HCT116 (cell line): Measurements from ENCODE around the gene IRF2BP1. TPM values are rescaled to one million over a fixed set of nuclear protein-coding genes. Genes with fewer than 3 reads are reported as not detected.

Experiments used
- ATAC-seq: fragments of 200-7000 bp; cut with Tn5 transposase; 2 replicates; pipeline ENCODE4 v1.9.1; 2020; ENCODE audit warnings: mild to moderate bottlenecking, moderate library complexity
- BruUV-seq: library from RNA; stranded (reverse); fragments of 400-500 nt; replicated peaks from 2 replicates; lab custom pipeline; 2021; lab: Mats Ljungman, UMichigan
- CTCF ChIA-PET: fragments of 300-600 bp; sonication (Branson Sonifier 250); formaldehyde crosslinking; loops from one replicate; lab custom pipeline; 2021; ENCODE audit warnings: antibody characterized with exemption; lab: Charles Lee
- POLR2A ChIA-PET: fragments of 300-600, 350-600 bp; sonication (Branson Sonifier 250); formaldehyde crosslinking; loops from one replicate; lab custom pipeline; 2021; ENCODE audit warnings: antibody characterized with exemption; lab: Charles Lee
- RAD21 ChIA-PET, 2 experiments: fragments of 300-600 bp; sonication (Branson Sonifier 250); formaldehyde crosslinking; loops; one replicate each; lab custom pipeline; 2023; ENCODE audit warnings: low total read pairs in 2 of 2; ENCODE audit not compliant: uncharacterized antibody in 2 of 2, unreplicated experiment in 2 of 2, low non-redundant PET in 1 of 2; lab: Charles Lee
- DNase-seq: peaks from one replicate; pipeline ENCODE4 v3.0.0-alpha.2; 2010; ENCODE audit warnings: low read depth, low spot score
- H2AFZ ChIP-seq: fragments of 200-600 bp; shearing (Covaris generic), sonication (generic); 2 replicates; pipeline ENCODE4 v1.6.1; 2017; ENCODE audit warnings: low read depth, mixed run types, mixed read lengths, antibody characterized with exemption, low read length; ENCODE audit not compliant: poor library complexity, severe bottlenecking
- H3K27ac ChIP-seq: 2 replicates; pipeline ENCODE4 v1.5.1; 2012; ENCODE audit warnings: low read depth, low read length
- H3K27me3 ChIP-seq: fragments of 200-600 bp; sonication (generic); 2 replicates; pipeline ENCODE4 v1.6.1; 2016; ENCODE audit warnings: mixed run types, low read length, mixed read lengths; ENCODE audit not compliant: insufficient read depth
- H3K36me3 ChIP-seq, 2 experiments: fragments of 200-500 bp in 1 of 2; fragments of 200-600 bp in 1 of 2; sonication (Bioruptor generic) in 1 of 2; sonication (generic) in 1 of 2; 2 replicates each; pipeline versions ENCODE4 v1.5.1 to v1.6.1; 2014 to 2016; ENCODE audit warnings: low read length in 2 of 2, inconsistent platforms in 1 of 2, mixed read lengths in 1 of 2, mixed run types in 1 of 2; ENCODE audit not compliant: insufficient read depth in 2 of 2, control insufficient read depth in 1 of 2
- H3K4me1 ChIP-seq, 2 experiments: fragments of 200-600 bp in 1 of 2; sonication (generic) in 1 of 2; 2 replicates each; pipeline versions ENCODE4 v1.5.1 to v1.6.1; 2012 to 2017; ENCODE audit warnings: low read length in 2 of 2, inconsistent platforms in 1 of 2, mild to moderate bottlenecking in 1 of 2, mixed read lengths in 1 of 2, mixed run types in 1 of 2, moderate library complexity in 1 of 2; ENCODE audit not compliant: insufficient read depth in 2 of 2, control insufficient read depth in 1 of 2
- H3K4me2 ChIP-seq: fragments of 200-600 bp; sonication (generic); 2 replicates; pipeline ENCODE4 v1.6.1; 2017; ENCODE audit warnings: mixed run types, low read length, mixed read lengths
- H3K4me3 ChIP-seq, 2 experiments: fragments of 200-600 bp in 1 of 2; sonication (generic) in 1 of 2; replicated peaks in 1 of 2; 2 replicates each; pipeline ENCODE4 v1.5.1; 2011 to 2016; ENCODE audit warnings: low read length in 2 of 2, control low read depth in 1 of 2, low read depth in 1 of 2, mild to moderate bottlenecking in 1 of 2, mixed read lengths in 1 of 2, mixed run types in 1 of 2
- H3K79me2 ChIP-seq: fragments of 200-600 bp; sonication (generic); 2 replicates; pipeline ENCODE4 v1.6.1; 2017; ENCODE audit warnings: mild to moderate bottlenecking, mixed run types, low read length, moderate library complexity, mixed read lengths; ENCODE audit not compliant: insufficient read depth
- H3K9ac ChIP-seq: fragments of 200-600 bp; sonication (generic); 2 replicates; pipeline ENCODE4 v1.6.1; 2016; ENCODE audit warnings: low read length, mixed read lengths
- H3K9me2 ChIP-seq: fragments of 200-600 bp; sonication (generic), shearing (Covaris generic); 2 replicates; pipeline ENCODE4 v1.6.1; 2017; ENCODE audit warnings: mixed run types, mild to moderate bottlenecking, moderate library complexity; ENCODE audit not compliant: insufficient read depth
- H3K9me3 ChIP-seq, 2 experiments: fragments of 200-500 bp in 1 of 2; fragments of 200-600 bp in 1 of 2; sonication (Bioruptor generic) in 1 of 2; sonication (generic) in 1 of 2; 2 replicates each; pipeline ENCODE4 v1.6.1; 2014 to 2017; ENCODE audit warnings: low read length in 2 of 2, mixed read lengths in 2 of 2, inconsistent platforms in 1 of 2, low read depth in 1 of 2, mild to moderate bottlenecking in 1 of 2, mixed run types in 1 of 2, moderate library complexity in 1 of 2; ENCODE audit not compliant: control insufficient read depth in 1 of 2, insufficient read depth in 1 of 2
- H4K20me1 ChIP-seq: fragments of 200-600 bp; sonication (generic), shearing (Covaris generic); 2 replicates; pipeline ENCODE4 v1.6.1; 2017; ENCODE audit warnings: mixed run types, mild to moderate bottlenecking, moderate library complexity; ENCODE audit not compliant: insufficient read depth
- CBX3 ChIP-seq: IDR thresholded peaks from 2 replicates; pipeline ENCODE4 v1.6.1; 2012; ENCODE audit warnings: low read depth
- CEBPB ChIP-seq: IDR thresholded peaks from 2 replicates; pipeline ENCODE4 v1.6.1; 2012; ENCODE audit warnings: low read depth
- EGR1 ChIP-seq: IDR thresholded peaks from 2 replicates; pipeline ENCODE4 v1.6.1; 2012; ENCODE audit warnings: low read depth
- ELF1 ChIP-seq: IDR thresholded peaks from 2 replicates; pipeline ENCODE4 v1.6.1; 2012; ENCODE audit warnings: low read depth, borderline replicate concordance
- EZH2 ChIP-seq: fragments of 200-600 bp; sonication (generic); IDR thresholded peaks from 2 replicates; pipeline ENCODE4 v1.6.1; 2017; ENCODE audit warnings: antibody characterized with exemption, mixed run types
- EZH2phosphoT487 ChIP-seq: fragments of 200-600 bp; IDR thresholded peaks from 2 replicates; pipeline ENCODE4 v1.6.1; 2018; ENCODE audit warnings: antibody characterized with exemption, borderline replicate concordance
- FOSL1 ChIP-seq: IDR thresholded peaks from 2 replicates; pipeline ENCODE4 v1.6.1; 2012; ENCODE audit warnings: low read depth
- POLR2A ChIP-seq: IDR thresholded peaks from 2 replicates; pipeline ENCODE4 v1.7.0; 2011; ENCODE audit warnings: borderline replicate concordance; ENCODE audit not compliant: insufficient read depth, insufficient read length; ENCODE audit errors: extremely low read depth
- POLR2AphosphoS5 ChIP-seq: IDR thresholded peaks from 2 replicates; pipeline ENCODE4 v1.6.1; 2011; ENCODE audit warnings: mild to moderate bottlenecking, low read depth, low read length, moderate library complexity
- SIN3A ChIP-seq: IDR thresholded peaks from 2 replicates; pipeline ENCODE4 v1.6.1; 2012; ENCODE audit warnings: low read depth
- TCF7L2 ChIP-seq: IDR thresholded peaks from 2 replicates; pipeline ENCODE4 v1.7.0; 2011; ENCODE audit warnings: borderline replicate concordance, inconsistent platforms; ENCODE audit not compliant: insufficient read depth, insufficient read length; ENCODE audit errors: extremely low read depth
- YY1 ChIP-seq: IDR thresholded peaks from 2 replicates; pipeline ENCODE4 v1.6.1; 2011; ENCODE audit warnings: low read length, low read depth, moderate library complexity, mild to moderate bottlenecking; ENCODE audit not compliant: insufficient replicate concordance; ENCODE audit errors: extremely low read depth
- ZFX ChIP-seq: fragments of 450-650 bp; IDR thresholded peaks from 2 replicates; pipeline ENCODE4 v1.6.1; 2017
- intact Hi-C: fragments of 100-400 bp; cut with micrococcal nuclease; formaldehyde crosslinking; loops from 2 replicates; pipeline ENCODE4 v1.10.0; 2022
- total RNA-seq: library from RNA; stranded (reverse); gene quantifications from one replicate; pipeline ENCODE4 v1.2.1, GENCODE V29; 2021; ENCODE audit not compliant: unreplicated experiment
- TF ChIP-seq, protein P1 (sequence below): IDR thresholded peaks from 2 replicates; pipeline ENCODE4 v1.6.1; 2012; ENCODE audit warnings: low read depth

IRF2BP1 gene
- total RNA-seq, 1 experiment from 2014 or later, result 33.9 TPM

DNA sequence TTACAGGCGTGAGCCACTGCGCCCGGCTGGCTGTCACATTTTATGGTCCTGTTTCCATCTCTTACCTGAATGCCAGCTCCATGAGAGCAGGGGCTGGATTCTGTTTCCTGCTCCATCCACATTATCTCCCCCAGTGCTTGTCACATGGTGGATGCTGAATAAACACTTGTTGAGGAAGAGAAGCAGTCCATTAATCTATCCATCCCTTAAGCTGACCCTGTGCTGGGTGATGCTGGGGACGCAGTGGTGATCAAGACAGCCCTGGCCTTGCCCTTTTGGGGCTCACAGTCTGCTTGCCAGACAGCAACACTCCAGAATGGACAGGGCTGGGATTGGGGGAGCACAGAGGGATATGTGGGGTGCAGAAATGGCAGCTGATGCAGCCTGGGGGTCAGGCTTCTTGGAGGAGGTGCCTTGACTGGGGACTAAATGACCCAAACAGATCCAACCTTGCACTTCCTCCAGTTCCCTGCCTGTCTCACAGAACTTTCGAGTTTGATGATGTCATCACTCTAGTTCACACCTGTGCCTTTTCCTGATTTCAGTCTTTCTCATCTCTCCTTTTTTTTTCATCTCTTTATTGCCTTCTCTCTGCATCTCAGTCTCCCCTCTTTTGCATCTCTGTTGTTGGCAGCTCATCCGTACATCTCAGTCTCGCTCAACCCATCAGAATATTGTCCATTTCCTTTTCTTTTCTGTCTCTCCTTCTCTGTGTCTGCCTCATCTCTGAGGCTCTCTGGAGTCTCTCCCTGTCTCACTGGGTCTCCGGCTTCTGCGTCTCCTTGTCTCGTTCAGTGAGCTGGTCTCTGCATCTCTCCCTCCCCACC lies 4.6 kb downstream of the IRF2BP1 start (continued):
- TF ChIP-seq POLR2AphosphoS5 (no peak), EZH2 (no peak)
- TF ChIP-seq, all 23 proteins: peak for 0

DNA sequence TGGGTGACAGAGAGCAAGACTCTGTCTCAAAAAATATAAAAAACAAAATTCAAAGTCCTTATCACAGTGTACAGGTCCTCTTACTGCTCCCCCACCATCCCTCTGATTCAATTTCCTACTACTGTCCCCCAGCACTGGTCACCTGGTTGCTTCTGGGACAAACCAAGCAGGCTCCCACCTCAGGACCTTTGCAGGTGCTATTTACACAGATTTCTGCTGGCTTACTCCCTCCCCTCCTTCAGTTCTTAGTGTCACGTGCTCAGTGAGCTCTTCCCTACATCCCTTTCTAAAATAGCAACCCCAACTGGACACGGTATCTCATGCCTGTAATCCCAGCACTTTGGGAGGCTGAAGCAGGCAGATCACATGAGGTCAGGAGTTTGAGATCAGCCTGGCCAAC lies 6.0 kb downstream of the IRF2BP1 start:
- no peaks in the 10 kb centered on the region for H3K9me2 ChIP-seq
- intact Hi-C loops, result no loop called here
- H3K36me3 ChIP-seq, result no peaks in the 10 kb centered on the region
- ChIA-PET POLR2A (interaction anchor here (3.3 kb wide), 1 partner anchor 16 kb away, joined by 24 read pairs; the partner anchor contains the start of genes FOXA3 and SYMPK), CTCF (interaction anchor here (5.0 kb wide), 1 partner anchor 16 kb away, joined by 45 read pairs; the partner anchor contains the start of genes FOXA3 and SYMPK), RAD21 (no interaction called here)
- peaks cover 9% of the 10 kb centered on the region; the same call in 1 of the 2 replicates for H3K79me2 ChIP-seq
- peaks cover 26 to 49% of the 10 kb centered on the region in 2 experiments for H3K4me1 ChIP-seq
- no peak for DNase-seq
- H4K20me1 ChIP-seq, result no peaks in the 10 kb centered on the region
- H3K4me2 ChIP-seq, result no peak overlapping the region
- H3K27ac ChIP-seq, result no peak overlapping the region
- H3K4me3 ChIP-seq, result no peak overlapping the region
- no peak overlapping the region for H2AFZ ChIP-seq
- H3K9ac ChIP-seq, result no peak overlapping the region
- no peaks in the 10 kb centered on the region for H3K9me3 ChIP-seq
- TF ChIP-seq SIN3A, result no peak
- TF ChIP-seq CBX3, result no peak
- TF ChIP-seq TCF7L2, result no peak
- TF ChIP-seq CEBPB, result no peak
- no peak for TF ChIP-seq ZFX
- TF ChIP-seq EGR1, result no peak
- TF ChIP-seq FOSL1, result no peak
- TF ChIP-seq, protein P1, sequence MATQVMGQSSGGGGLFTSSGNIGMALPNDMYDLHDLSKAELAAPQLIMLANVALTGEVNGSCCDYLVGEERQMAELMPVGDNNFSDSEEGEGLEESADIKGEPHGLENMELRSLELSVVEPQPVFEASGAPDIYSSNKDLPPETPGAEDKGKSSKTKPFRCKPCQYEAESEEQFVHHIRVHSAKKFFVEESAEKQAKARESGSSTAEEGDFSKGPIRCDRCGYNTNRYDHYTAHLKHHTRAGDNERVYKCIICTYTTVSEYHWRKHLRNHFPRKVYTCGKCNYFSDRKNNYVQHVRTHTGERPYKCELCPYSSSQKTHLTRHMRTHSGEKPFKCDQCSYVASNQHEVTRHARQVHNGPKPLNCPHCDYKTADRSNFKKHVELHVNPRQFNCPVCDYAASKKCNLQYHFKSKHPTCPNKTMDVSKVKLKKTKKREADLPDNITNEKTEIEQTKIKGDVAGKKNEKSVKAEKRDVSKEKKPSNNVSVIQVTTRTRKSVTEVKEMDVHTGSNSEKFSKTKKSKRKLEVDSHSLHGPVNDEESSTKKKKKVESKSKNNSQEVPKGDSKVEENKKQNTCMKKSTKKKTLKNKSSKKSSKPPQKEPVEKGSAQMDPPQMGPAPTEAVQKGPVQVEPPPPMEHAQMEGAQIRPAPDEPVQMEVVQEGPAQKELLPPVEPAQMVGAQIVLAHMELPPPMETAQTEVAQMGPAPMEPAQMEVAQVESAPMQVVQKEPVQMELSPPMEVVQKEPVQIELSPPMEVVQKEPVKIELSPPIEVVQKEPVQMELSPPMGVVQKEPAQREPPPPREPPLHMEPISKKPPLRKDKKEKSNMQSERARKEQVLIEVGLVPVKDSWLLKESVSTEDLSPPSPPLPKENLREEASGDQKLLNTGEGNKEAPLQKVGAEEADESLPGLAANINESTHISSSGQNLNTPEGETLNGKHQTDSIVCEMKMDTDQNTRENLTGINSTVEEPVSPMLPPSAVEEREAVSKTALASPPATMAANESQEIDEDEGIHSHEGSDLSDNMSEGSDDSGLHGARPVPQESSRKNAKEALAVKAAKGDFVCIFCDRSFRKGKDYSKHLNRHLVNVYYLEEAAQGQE, result no peak
- TF ChIP-seq YY1, result no peak
- no peak for TF ChIP-seq ELF1
- TF ChIP-seq POLR2A, result no peak
- TF ChIP-seq EZH2phosphoT487, result no peak
- H3K27me3 ChIP-seq, result no peaks in the 10 kb centered on the region
- ATAC-seq, result no peak
- BruUV-seq, result no TSS peak
